ENCODE measurements around the gene ELL. TPM values are rescaled to one million over a fixed set of nuclear protein-coding genes. Genes with fewer than 3 reads are reported as not detected.
"Not testable (repeated sequence)": the region's sequence is repeated elsewhere in the genome, so short reads cannot be mapped to it uniquely, and the experiment has no call there.

Gene ELL
- total RNA-seq, 4 donors from 2014 or later = 16.2 to 72.2 (median 18.0) TPM

DNA sequence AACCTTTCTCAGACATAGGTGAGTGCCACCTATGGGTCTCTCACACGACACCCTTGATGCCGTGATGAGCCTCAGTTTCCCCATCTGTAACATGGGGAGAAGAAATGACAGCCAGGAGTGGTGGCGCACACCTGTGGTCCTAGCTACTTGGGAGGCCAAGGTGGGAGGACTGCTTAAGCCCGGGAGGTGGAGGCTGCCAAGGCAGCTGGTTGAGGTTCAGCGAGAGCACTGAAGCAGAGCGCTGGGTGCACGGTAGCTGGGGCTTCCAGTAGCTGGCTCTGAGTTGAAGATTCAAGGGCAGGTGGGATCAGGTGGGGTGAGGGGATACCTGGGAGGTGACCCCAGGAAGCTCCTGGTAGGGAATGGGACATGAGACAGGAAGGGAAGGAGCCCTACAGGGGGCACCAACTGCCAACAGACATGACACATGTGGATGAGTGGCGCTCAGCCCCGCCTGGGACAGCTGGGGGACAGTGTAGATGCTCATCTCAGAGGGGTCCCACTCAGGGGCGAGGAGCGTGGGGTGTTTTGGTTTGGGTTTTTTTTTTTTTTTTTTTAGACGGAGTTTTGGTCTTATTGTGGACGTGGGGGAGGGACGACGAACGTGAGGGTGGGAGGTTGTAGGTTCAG lies 109.1 kb downstream of the ELL start:
- WGBS, 2 donors (ENCODE audit: low coverage in 1 of 2) = 72 to 84% methylated on average over 8 to 16 of the region's 16 CpGs
- no peaks in the 10 kb centered on the region for H3K36me3 ChIP-seq
- no peak for DNase-seq
- H3K27ac ChIP-seq = no peak overlapping the region
- no peaks in the 10 kb centered on the region for H3K9me3 ChIP-seq
- intact Hi-C loops (cut with DNase I; ENCODE audit: low total_unique reads) = loop anchor here (10.0 kb wide), 2 partner anchors 148 to 208 kb away; partner anchors contain the start of gene RAB3A
- H3K27me3 ChIP-seq = peaks cover 22% of the 10 kb centered on the region
- no peak overlapping the region for H3K4me3 ChIP-seq
- peaks cover 25 to 41% (median 37%) of the 10 kb centered on the region in 4 donors for H3K4me1 ChIP-seq
- in situ Hi-C loops (cut with MboI; ENCODE audit: low pct_ligation_motif_present in 1 of 4, low pct_unique_long_range_greater_than_20kb in 1 of 4, low sequenced_read_pairs in 3 of 4) = loop anchor here in 2 of 4 donors (5.0 to 25.0 kb wide), 2 partner anchors 70 to 150 kb away; partner anchors contain the start of genes IQCN (in 1 of the 2) and PGPEP1 (in 1 of the 2)
- TF ChIP-seq POLR2AphosphoS5 (IDR thresholded peaks at IDR 0.05) (no peak), POLR2A (IDR thresholded peaks at IDR 0.05) (no peak), EP300 (IDR thresholded peaks at IDR 0.05; ENCODE audit: low read depth) (no peak), CTCF (IDR thresholded peaks at IDR 0.05) (no peak)

GRCh38 chr19:18408053-18408476 lies 113.8 kb downstream of the ELL start:
- intact Hi-C loops (cut with DNase I; ENCODE audit: low total_unique reads) (no loop called here), in situ Hi-C loops (cut with MboI; ENCODE audit: low pct_ligation_motif_present in 1 of 4, low pct_unique_long_range_greater_than_20kb in 1 of 4, low sequenced_read_pairs in 3 of 4) (loop anchor here (5.0 to 25.0 kb wide), 4 partner anchors 53 to 146 kb away; partner anchors contain the start of gene IQCN (in 1 of the 4))
- WGBS, 2 donors (ENCODE audit: low coverage in 1 of 2) = 32% methylated on average over 10 of the region's 10 CpGs; no CpG with 5 or more reads in 1 of the 2 donors
- peak; percentile 72 for DNase-seq
- peaks cover 0 to 18% (median 14%) of the 10 kb centered on the region in 4 donors for H3K4me1 ChIP-seq
- no peak overlapping the region for H3K4me3 ChIP-seq
- H3K36me3 ChIP-seq = no peaks in the 10 kb centered on the region
- H3K27ac ChIP-seq = peak overlapping the region in 2 of 4 donors; percentile 26 to 41
- no peaks in the 10 kb centered on the region for H3K27me3 ChIP-seq
- no peak for TF ChIP-seq EP300 (IDR thresholded peaks at IDR 0.05; ENCODE audit: low read depth)
- TF ChIP-seq CTCF (IDR thresholded peaks at IDR 0.05) = peak; percentile 33 to 66 (median 62)
- TF ChIP-seq POLR2A (IDR thresholded peaks at IDR 0.05) = no peak
- no peak for TF ChIP-seq POLR2AphosphoS5 (IDR thresholded peaks at IDR 0.05)
- H3K9me3 ChIP-seq = no peaks in the 10 kb centered on the region

DNA sequence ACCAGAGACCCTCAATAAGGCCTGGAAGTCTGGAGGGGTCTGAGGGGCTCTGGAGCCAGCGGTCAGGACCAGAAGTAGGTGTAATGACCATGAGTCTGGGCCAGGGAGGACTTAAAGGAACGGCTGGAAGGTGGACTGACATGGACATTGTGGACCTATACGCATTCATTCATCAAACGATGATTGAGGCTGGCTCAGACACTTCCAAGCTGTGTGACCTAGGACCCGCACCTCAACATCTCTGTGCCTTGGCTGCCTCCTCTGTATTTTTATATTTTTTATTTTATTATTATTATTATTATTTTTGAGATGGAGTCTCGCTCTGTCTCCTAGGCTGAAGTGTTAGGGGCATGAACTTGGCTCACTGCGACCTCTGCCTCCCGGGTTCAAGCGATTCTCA lies 115.1 kb downstream of the ELL start:
- WGBS, 2 donors (ENCODE audit: low coverage in 1 of 2) = 89% methylated on average over 9 of the region's 9 CpGs; no CpG with 5 or more reads in 1 of the 2 donors
- in situ Hi-C loops (cut with MboI; ENCODE audit: low pct_ligation_motif_present in 1 of 4, low pct_unique_long_range_greater_than_20kb in 1 of 4, low sequenced_read_pairs in 3 of 4) = loop anchor here (5.0 to 25.0 kb wide), 4 partner anchors 52 to 144 kb away; partner anchors contain the start of gene IQCN (in 1 of the 4)
- H3K4me3 ChIP-seq = no peak overlapping the region
- no peaks in the 10 kb centered on the region for H3K27me3 ChIP-seq
- H3K9me3 ChIP-seq = no peaks in the 10 kb centered on the region
- H3K27ac ChIP-seq = no peak overlapping the region
- no peak for DNase-seq
- intact Hi-C loops (cut with DNase I; ENCODE audit: low total_unique reads) = no loop called here
- no peaks in the 10 kb centered on the region for H3K36me3 ChIP-seq
- peaks cover 0 to 31% (median 26%) of the 10 kb centered on the region in 4 donors for H3K4me1 ChIP-seq
- TF ChIP-seq CTCF (IDR thresholded peaks at IDR 0.05) (no peak), POLR2A (IDR thresholded peaks at IDR 0.05) (no peak), EP300 (IDR thresholded peaks at IDR 0.05; ENCODE audit: low read depth) (no peak), POLR2AphosphoS5 (IDR thresholded peaks at IDR 0.05) (no peak)

DNA sequence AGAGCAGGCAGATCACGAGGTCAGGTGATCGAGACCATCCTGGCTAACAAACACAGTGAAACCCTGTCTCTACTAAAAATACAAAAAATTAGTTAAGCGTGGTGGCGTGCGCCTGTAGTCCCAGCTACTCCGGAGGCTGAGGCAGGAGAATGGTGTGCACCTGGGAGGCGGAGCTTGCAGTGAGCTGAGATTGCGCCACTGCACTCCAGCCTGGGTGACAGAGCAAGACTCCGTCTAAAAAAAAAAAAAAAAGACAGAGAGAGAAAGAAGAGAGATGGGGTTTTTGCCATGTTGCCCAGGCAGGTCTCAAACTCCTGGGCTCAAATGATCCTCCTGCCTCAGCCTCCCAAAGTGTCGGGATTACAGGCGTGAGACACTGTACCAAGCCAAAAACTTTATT lies 116.1 kb downstream of the ELL start:
- H3K27me3 ChIP-seq; H3K36me3 ChIP-seq; DNase-seq; H3K4me3 ChIP-seq; intact Hi-C loops (cut with DNase I; ENCODE audit: low total_unique reads); H3K27ac ChIP-seq; H3K9me3 ChIP-seq: not testable (repeated sequence)
- WGBS, 2 donors (ENCODE audit: low coverage in 1 of 2) = 88 to 90% methylated on average over 8 to 11 of the region's 11 CpGs
- peaks cover 0 to 34% (median 26%) of the 10 kb centered on the region in 4 donors for H3K4me1 ChIP-seq
- in situ Hi-C loops (cut with MboI; ENCODE audit: low pct_ligation_motif_present in 1 of 4, low pct_unique_long_range_greater_than_20kb in 1 of 4, low sequenced_read_pairs in 3 of 4) = loop anchor here (5.0 to 25.0 kb wide), 4 partner anchors 51 to 143 kb away; partner anchors contain the start of gene IQCN (in 1 of the 4)

Data from transverse colon (tissue), 4 donors.